Measurements from ENCODE around the gene ADPRHL1. TPM values are rescaled to one million over a fixed set of nuclear protein-coding genes. Genes with fewer than 3 reads are reported as not detected.

Gene ADPRHL1
- total RNA-seq, 1 experiment from 2014 or later: 11.5 TPM

DNA sequence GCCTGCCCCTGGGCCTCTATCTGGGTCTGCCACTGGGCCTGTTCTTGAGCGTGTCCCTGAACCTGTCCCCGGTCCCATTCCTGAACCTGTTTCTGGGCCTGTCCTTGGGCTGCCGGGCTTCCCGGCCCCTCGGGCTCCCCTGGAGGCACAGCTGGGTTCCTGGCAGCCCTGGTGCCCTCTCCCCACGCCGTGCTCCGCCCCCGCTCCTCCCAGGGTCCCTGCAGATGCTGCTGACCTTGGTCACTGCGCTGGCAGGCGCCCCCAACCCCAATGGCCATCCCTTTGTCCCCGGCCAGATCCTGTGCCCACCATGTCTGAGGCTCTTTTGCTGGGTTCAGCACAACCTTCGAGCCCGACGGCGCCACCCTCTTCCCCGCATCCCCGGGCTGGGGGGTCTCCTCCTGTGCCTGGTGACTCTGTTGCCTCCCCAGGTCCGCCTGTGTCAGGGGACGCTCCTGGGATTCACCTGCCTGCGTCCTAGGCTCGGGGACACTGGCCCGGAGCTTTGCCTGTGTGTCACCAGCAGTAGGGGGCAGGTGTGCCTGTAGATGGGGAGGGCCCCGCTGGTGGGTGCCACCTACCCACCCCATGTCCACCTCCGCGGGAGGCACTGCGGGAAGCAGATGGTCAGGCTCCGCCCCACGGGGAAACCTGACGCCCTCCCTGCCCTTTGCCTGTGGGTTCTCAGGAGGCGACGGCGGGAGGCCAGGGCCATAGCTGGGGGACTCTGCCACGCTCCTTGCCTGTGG is 48.4 kb downstream of the ADPRHL1 start:
- H3K4me1 ChIP-seq (replicated peaks; ENCODE audit: insufficient read depth): peaks cover under 1% of the 10 kb centered on the region
- DNase-seq: no peak
- H3K79me2 ChIP-seq (ENCODE audit: low read depth): no peaks in the 10 kb centered on the region
- H4K20me1 ChIP-seq (ENCODE audit: insufficient read depth): no peaks in the 10 kb centered on the region
- BruUV-seq (replicated peaks): no TSS peak
- peaks cover 2% of the 10 kb centered on the region; the same call in 1 of the 2 replicates for H3F3A ChIP-seq (ENCODE audit: insufficient read depth, low read depth)
- no peaks in the 10 kb centered on the region for H3K36me3 ChIP-seq (ENCODE audit: low read depth)
- H2AFZ ChIP-seq: no peak overlapping the region
- H3K27ac ChIP-seq: no peak overlapping the region
- H3K4me3 ChIP-seq: no peak overlapping the region
- H3K9me2 ChIP-seq (ENCODE audit: insufficient read depth): no peaks in the 10 kb centered on the region
- CTCF ChIA-PET: interaction anchor here (0.9 kb wide), 1 partner anchor 46 kb away, joined by 4 read pairs; no protein-coding TSS in a partner anchor
- peaks cover 42% of the 10 kb centered on the region for H3K27me3 ChIP-seq (ENCODE audit: insufficient read depth, low read depth)
- POLR2A ChIA-PET (ENCODE audit: unreplicated experiment): no interaction called here
- no peak for TF ChIP-seq EZH2 (IDR thresholded peaks at IDR 0.05; ENCODE audit: low read depth)
- TF ChIP-seq, protein P1, sequence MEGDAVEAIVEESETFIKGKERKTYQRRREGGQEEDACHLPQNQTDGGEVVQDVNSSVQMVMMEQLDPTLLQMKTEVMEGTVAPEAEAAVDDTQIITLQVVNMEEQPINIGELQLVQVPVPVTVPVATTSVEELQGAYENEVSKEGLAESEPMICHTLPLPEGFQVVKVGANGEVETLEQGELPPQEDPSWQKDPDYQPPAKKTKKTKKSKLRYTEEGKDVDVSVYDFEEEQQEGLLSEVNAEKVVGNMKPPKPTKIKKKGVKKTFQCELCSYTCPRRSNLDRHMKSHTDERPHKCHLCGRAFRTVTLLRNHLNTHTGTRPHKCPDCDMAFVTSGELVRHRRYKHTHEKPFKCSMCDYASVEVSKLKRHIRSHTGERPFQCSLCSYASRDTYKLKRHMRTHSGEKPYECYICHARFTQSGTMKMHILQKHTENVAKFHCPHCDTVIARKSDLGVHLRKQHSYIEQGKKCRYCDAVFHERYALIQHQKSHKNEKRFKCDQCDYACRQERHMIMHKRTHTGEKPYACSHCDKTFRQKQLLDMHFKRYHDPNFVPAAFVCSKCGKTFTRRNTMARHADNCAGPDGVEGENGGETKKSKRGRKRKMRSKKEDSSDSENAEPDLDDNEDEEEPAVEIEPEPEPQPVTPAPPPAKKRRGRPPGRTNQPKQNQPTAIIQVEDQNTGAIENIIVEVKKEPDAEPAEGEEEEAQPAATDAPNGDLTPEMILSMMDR (conservative IDR thresholded peaks at IDR 0.05): no peak
- H3K4me2 ChIP-seq: no peak overlapping the region
- intact Hi-C loops (cut with micrococcal nuclease; ENCODE audit: unreplicated experiment): no loop called here
- H3K9me3 ChIP-seq (ENCODE audit: insufficient read depth, low read depth): no peaks in the 10 kb centered on the region

DNA sequence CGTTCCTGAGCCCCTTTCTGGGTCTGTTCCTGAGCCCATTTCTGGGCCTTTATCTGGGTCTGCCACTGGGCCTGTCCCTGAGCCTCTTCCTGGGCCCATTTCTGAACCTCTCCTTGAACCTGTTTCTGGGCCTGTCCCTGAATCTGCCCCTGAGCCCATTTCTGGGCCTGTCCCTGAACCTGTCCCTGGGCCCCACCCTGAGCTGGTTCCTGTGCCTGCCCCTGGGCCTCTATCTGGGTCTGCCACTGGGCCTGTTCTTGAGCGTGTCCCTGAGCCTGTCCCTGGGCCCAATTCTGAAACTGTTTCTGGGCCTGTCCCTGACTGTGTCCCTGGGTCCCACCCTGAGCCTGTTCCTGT is 48.9 kb downstream of the ADPRHL1 start:
- no peaks in the 10 kb centered on the region for H3K9me3 ChIP-seq (ENCODE audit: insufficient read depth, low read depth)
- H3K9me2 ChIP-seq (ENCODE audit: insufficient read depth): no peaks in the 10 kb centered on the region
- no peaks in the 10 kb centered on the region; the same call in 1 of the 2 replicates for H3F3A ChIP-seq (ENCODE audit: insufficient read depth, low read depth)
- TF ChIP-seq, protein P1 (conservative IDR thresholded peaks at IDR 0.05): no peak
- ChIA-PET CTCF (no interaction called here), POLR2A (ENCODE audit: unreplicated experiment) (no interaction called here)
- H3K4me1 ChIP-seq (replicated peaks; ENCODE audit: insufficient read depth): peaks cover 5% of the 10 kb centered on the region; the same call in 1 of the 2 replicates
- H3K36me3 ChIP-seq (ENCODE audit: low read depth): no peaks in the 10 kb centered on the region
- no peak for DNase-seq
- no peak overlapping the region for H3K4me2 ChIP-seq
- no peak overlapping the region for H2AFZ ChIP-seq
- H3K79me2 ChIP-seq (ENCODE audit: low read depth): no peaks in the 10 kb centered on the region
- H3K4me3 ChIP-seq: no peak overlapping the region
- no peaks in the 10 kb centered on the region for H4K20me1 ChIP-seq (ENCODE audit: insufficient read depth)
- H3K27ac ChIP-seq: no peak overlapping the region
- intact Hi-C loops (cut with micrococcal nuclease; ENCODE audit: unreplicated experiment): no loop called here
- peaks cover 40% of the 10 kb centered on the region for H3K27me3 ChIP-seq (ENCODE audit: insufficient read depth, low read depth)
- BruUV-seq (replicated peaks): no TSS peak

DNA sequence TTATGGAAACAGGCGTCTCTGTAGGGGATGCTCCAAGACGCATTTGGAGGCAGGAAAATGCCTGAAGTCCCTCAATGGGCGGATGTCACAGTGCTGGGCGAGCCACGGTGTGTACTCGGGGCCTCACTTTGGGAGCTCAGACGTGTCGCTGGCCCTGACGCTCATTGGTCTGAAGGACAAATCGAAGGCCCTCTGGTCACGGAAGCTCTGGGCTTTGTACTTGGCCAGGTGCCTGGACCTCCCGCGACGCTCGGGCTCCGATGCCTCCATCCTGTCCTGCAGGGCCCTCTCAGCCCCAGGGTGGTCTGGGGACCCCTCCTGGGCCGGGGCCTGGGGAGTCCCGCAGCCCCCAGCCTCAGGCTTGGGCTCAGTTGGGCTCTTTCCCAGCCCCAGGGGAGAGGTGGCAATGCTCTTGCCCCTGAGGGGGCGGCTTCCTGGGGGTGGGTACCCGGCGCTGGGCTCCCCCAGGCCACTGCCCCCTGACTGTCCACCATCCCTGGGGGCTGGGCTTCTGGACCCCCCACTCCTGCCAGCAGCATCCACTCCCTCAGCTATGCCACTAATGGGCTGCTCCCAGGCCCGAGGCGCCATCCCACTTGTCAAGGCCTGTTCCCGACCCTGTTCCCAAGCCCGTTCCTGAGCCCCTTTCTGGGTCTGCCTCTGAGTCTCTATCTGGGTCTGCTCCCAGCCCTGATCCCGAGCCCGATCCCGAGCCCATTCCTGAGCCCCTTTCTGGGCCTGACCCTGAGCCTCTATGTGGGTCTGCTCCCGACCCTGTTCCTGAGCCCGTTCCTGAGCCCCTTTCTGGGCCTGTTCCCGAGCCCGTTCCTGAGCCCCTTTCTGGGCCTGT is 49.8 kb downstream of the ADPRHL1 start:
- no peak overlapping the region for H3K4me2 ChIP-seq
- POLR2A ChIA-PET (ENCODE audit: unreplicated experiment): no interaction called here
- H3K79me2 ChIP-seq (ENCODE audit: low read depth): no peaks in the 10 kb centered on the region

More for the DNA sequence above, 49.8 kb downstream of the ADPRHL1 start:
- Histone ChIP-seq H3K9me2 (ENCODE audit: insufficient read depth) (no peaks in the 10 kb centered on the region), H3K27me3 (ENCODE audit: insufficient read depth, low read depth) (peaks cover 31% of the 10 kb centered on the region), H4K20me1 (ENCODE audit: insufficient read depth) (no peaks in the 10 kb centered on the region), H3K27ac (no peak overlapping the region), H2AFZ (no peak overlapping the region), H3K4me1 (replicated peaks; ENCODE audit: insufficient read depth) (peaks cover 10% of the 10 kb centered on the region; the same call in 1 of the 2 replicates), H3F3A (ENCODE audit: insufficient read depth, low read depth) (no peaks in the 10 kb centered on the region; the same call in 1 of the 2 replicates), H3K4me3 (no peak overlapping the region), H3K9me3 (ENCODE audit: insufficient read depth, low read depth) (no peaks in the 10 kb centered on the region), H3K36me3 (ENCODE audit: low read depth) (no peaks in the 10 kb centered on the region)
- intact Hi-C loops (cut with micrococcal nuclease; ENCODE audit: unreplicated experiment): no loop called here
- BruUV-seq (replicated peaks): no TSS peak
- TF ChIP-seq EZH2 (IDR thresholded peaks at IDR 0.05; ENCODE audit: low read depth): no peak
- TF ChIP-seq, protein P1 (conservative IDR thresholded peaks at IDR 0.05): no peak
- no peak for DNase-seq
- CTCF ChIA-PET: no interaction called here
